Suppressor macrophage treated with lipopolysaccharide for 1 hour (primary cell): ENCODE measurements around the gene ANGPTL7.
A peak's percentile ranks its signal among the peaks of the same experiment; 100 is the strongest.

ENCODE experiments used
- DNase-seq, 3 donors: peaks; one replicate each; pipeline ENCODE4 v3.0.0-alpha.2; 2020 to 2022

Gene ANGPTL7

DNA sequence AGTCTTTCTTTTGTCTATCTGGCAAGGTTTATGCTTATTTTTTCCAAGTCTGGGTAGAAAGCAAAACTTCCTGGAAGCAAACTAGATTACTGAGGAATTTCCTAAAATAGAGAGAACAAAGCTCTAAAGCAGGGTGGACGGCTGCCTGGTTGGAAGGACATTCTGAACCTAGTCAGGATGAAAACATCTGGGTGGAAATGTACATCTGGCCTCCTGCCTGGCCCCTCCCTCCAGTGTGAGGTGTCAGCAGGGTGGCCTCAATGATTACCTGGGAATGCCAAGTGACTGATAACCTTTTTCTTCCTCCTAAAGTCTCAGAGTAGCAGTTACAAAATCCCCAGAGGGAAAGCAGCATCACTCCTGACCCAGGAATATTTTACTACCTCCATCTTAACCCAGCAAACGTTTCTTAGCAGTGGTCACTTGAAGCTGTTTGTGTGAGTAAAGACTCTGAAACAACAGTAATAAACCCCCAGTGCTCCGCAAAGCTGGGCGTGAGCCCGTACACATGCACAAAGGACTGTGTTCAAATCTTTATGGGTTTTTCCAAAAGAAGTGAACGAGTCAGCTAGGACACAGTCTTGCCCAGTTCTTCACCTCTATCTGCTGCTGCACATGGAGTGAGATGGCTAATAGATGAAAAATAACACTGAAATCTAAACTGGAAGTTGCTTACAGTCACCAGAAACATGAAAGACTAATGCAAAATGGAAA lies 18.9 kb downstream of the ANGPTL7 start:
- DNase-seq = no peak

GRCh38 chr1:11211461-11211860 lies 22.3 kb downstream of the ANGPTL7 start:
- DNase-seq = no peak

DNA sequence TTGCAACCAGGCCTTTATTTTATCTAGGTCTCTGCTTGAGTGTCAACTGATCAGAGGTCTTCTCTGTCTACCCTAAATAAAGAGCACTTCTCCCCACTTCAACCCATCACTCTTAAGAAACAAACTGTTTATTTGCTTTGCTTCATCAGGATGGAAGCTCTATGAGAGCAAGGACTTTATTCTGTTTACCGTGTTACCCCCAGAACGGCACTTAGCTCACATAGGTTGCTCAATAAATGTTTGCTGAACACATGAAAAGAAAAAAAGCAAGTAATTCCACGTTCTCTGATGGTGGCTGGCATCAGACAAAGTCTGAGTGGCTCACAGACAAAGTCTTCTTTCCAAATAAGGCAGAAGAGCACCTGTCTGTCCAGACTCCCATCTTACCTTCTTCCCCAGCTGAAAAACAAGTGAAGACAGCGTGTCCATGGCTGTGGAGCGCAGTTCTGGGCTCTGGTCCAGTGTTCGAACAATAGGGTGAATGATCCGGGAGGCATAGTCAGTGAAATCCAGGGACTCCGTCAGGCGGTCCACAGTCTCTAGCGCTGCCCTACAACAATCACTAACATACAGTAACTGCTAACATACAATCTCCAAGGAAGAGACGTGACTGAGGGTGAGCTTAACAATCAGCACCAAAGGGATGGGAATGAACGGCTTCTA lies 22.9 kb downstream of the ANGPTL7 start:
- no peak for DNase-seq

- DNase-seq = no peak
Observed at GRCh38 chr1:11214698-11215380, 25.7 kb downstream of the ANGPTL7 start.

- no peak for DNase-seq
Observed at GRCh38 chr1:11215381-11216005, 26.3 kb downstream of the ANGPTL7 start.

- DNase-seq = no peak
Observed at GRCh38 chr1:11216074-11216473, 26.9 kb downstream of the ANGPTL7 start.

- DNase-seq = no peak
Observed at GRCh38 chr1:11227106-11228077, 38.2 kb downstream of the ANGPTL7 start.

DNA sequence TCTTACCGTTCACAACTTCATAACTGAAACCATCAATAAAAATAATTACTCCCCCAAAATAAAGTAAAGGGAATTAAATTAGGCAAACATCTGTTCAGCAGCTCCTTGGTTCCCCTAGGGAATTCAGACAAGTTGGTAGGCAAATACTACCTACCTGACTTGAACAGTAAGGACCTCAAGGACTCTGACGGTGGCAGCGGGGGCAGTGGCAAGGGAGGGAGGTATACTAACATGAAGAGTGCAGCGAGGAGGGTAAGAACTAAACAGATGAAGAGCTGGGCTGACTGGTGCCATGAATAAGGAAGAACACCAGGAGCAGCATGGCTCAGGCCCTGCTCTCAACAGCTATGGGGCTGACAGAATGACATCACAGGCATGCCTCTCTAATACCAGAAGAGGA lies 40.0 kb downstream of the ANGPTL7 start:
- DNase-seq = peak in 2 of 3 donors; percentile 1 to 19

- no peak for DNase-seq
Observed at GRCh38 chr1:11233208-11233607, 44.1 kb downstream of the ANGPTL7 start.

GRCh38 chr1:11237356-11237755 lies 48.2 kb downstream of the ANGPTL7 start:
- DNase-seq = no peak

DNA sequence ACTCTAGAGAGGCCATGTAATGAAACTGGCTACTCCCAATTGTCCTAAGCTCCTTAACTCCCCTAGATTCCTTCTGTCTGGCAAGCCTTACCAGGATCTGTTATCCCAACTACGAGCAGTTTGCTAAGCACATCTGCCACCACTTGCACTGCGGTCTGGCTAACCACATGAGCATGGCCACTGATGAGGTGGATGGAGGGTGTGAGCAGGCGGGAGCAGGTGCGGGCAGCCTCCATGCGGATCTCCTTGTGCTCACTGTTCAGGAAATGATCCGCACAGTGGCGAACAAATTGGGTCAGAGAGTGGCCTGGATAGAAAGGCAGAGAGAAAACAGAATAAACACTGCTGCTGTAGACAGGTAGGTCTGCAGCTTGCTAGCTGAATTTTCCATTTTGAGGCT lies 49.2 kb downstream of the ANGPTL7 start:
- DNase-seq = no peak

- no peak for DNase-seq
Observed at GRCh38 chr1:11245248-11245647, 56.1 kb downstream of the ANGPTL7 start.
